ENCODE measurements around the gene CNOT3. TPM values are rescaled to one million over a fixed set of nuclear protein-coding genes. Genes with fewer than 3 reads are reported as not detected.

CNOT3 gene
- total RNA-seq, 2 donors from 2014 or later: 20.8 to 28.1 TPM

- Histone ChIP-seq H3K27me3 (replicated peaks; ENCODE audit: insufficient read depth) (no peaks in the 10 kb centered on the region), H3K4me3 (peak overlapping the region; percentile 85), H3K36me3 (peaks cover 9% of the 10 kb centered on the region), H3K27ac (peak overlapping the region; percentile 99), H3K4me1 (ENCODE audit: control insufficient read depth in 1 of 2, low read depth in 2 of 2) (peaks cover 14 to 28% of the 10 kb centered on the region in 2 donors), H3K9me3 (no peaks in the 10 kb centered on the region)
- no peak for TF ChIP-seq CTCF (IDR thresholded peaks at IDR 0.05)
- ATAC-seq (ENCODE audit: insufficient number of reproducible peaks, low FRiP score, low read depth): peak; percentile 82
- peak; percentile 100 for DNase-seq (ENCODE audit: low spot score)
These were observed 52.4 kb downstream of the CNOT3 start for GRCh38 chr19:54189735-54190502.

- H3K36me3 ChIP-seq: peaks cover 9% of the 10 kb centered on the region
- H3K9me3 ChIP-seq: no peaks in the 10 kb centered on the region
- DNase-seq (ENCODE audit: low spot score) (peak; percentile 99), ATAC-seq (ENCODE audit: insufficient number of reproducible peaks, low FRiP score, low read depth) (peak; percentile 73)
- peak overlapping the region; percentile 85 for H3K4me3 ChIP-seq
- no peaks in the 10 kb centered on the region for H3K27me3 ChIP-seq (replicated peaks; ENCODE audit: insufficient read depth)
- H3K27ac ChIP-seq: peak overlapping the region; percentile 99
- H3K4me1 ChIP-seq (ENCODE audit: control insufficient read depth in 1 of 2, low read depth in 2 of 2): peaks cover 14 to 28% of the 10 kb centered on the region in 2 donors
- TF ChIP-seq CTCF (IDR thresholded peaks at IDR 0.05): no peak
These were observed 53.0 kb downstream of the CNOT3 start for GRCh38 chr19:54190503-54191010.

- TF ChIP-seq CTCF (IDR thresholded peaks at IDR 0.05): no peak
- Histone ChIP-seq H3K27ac (peak within 1 kb of the TSS; percentile 99), H3K9me3 (no peaks in the 10 kb centered on the region), H3K36me3 (peaks cover 9% of the 10 kb centered on the region), H3K4me3 (peak within 1 kb of the TSS; percentile 85), H3K4me1 (ENCODE audit: control insufficient read depth in 1 of 2, low read depth in 2 of 2) (peaks cover 14 to 28% of the 10 kb centered on the region in 2 donors), H3K27me3 (replicated peaks; ENCODE audit: insufficient read depth) (no peaks in the 10 kb centered on the region)
- peak; percentile 18 for ATAC-seq (ENCODE audit: insufficient number of reproducible peaks, low FRiP score, low read depth)
- no peak for DNase-seq (ENCODE audit: low spot score)
These were observed 53.6 kb downstream of the CNOT3 start, which contains the start of gene TSEN34 for GRCh38 chr19:54191011-54191810. TSEN34 (plus strand) TSS chr19:54191308; CDS start chr19:54191365, 57 bp downstream.

- H3K4me1 ChIP-seq (ENCODE audit: control insufficient read depth in 1 of 2, low read depth in 2 of 2): peaks cover 14 to 28% of the 10 kb centered on the region in 2 donors
- H3K27ac ChIP-seq: peak overlapping the region; percentile 99
- H3K36me3 ChIP-seq: peaks cover 9% of the 10 kb centered on the region
- ATAC-seq (ENCODE audit: insufficient number of reproducible peaks, low FRiP score, low read depth): no peak
- DNase-seq (ENCODE audit: low spot score): no peak
- no peaks in the 10 kb centered on the region for H3K27me3 ChIP-seq (replicated peaks; ENCODE audit: insufficient read depth)
- no peaks in the 10 kb centered on the region for H3K9me3 ChIP-seq
- TF ChIP-seq CTCF (IDR thresholded peaks at IDR 0.05): no peak
- peak overlapping the region; percentile 85 for H3K4me3 ChIP-seq
These were observed 54.4 kb downstream of the CNOT3 start for GRCh38 chr19:54191811-54192453.

Measured in thoracic aorta (tissue), 2 donors.